A673 (cell line): Measurements from ENCODE around the gene HSDL1. TPM values are rescaled to one million over a fixed set of nuclear protein-coding genes. Genes with fewer than 3 reads are reported as not detected.

Experiments
- BruUV-seq: library from RNA; stranded (reverse); fragments of 400-500 nt; replicated peaks from 2 replicates; lab custom pipeline; 2021; lab: Mats Ljungman, UMichigan
- CTCF ChIA-PET: fragments of 300-600 bp; sonication (Branson Sonifier 250); formaldehyde crosslinking; loops from one replicate; lab custom pipeline; 2022; ENCODE audit warnings: antibody characterized with exemption; lab: Charles Lee
- POLR2A ChIA-PET: fragments of 300-600 bp; sonication (Branson Sonifier 250); formaldehyde crosslinking; loops from one replicate; lab custom pipeline; 2022; ENCODE audit warnings: antibody characterized with exemption; ENCODE audit not compliant: low non-redundant PET; lab: Charles Lee
- DNase-seq: peaks from one replicate; pipeline ENCODE4 v3.0.0-alpha.2; 2015; ENCODE audit warnings: low spot score
- H3K27ac ChIP-seq: fragments of 200-600 bp; sonication (generic); 2 replicates; pipeline ENCODE4 v1.5.1; 2016; ENCODE audit warnings: mixed run types, low read depth, mild to moderate bottlenecking, mixed read lengths, antibody characterized with exemption, low read length; ENCODE audit not compliant: poor library complexity, severe bottlenecking
- H3K27me3 ChIP-seq: fragments of 200-600 bp; sonication (generic); replicated peaks from 2 replicates; pipeline ENCODE4 v1.6.1; 2017; ENCODE audit warnings: mixed run types, low read depth, mild to moderate bottlenecking, mixed read lengths, antibody characterized with exemption, low read length; ENCODE audit not compliant: insufficient read depth, poor library complexity
- H3K36me3 ChIP-seq: fragments of 200-600 bp; sonication (generic); 2 replicates; pipeline ENCODE4 v1.6.1; 2016; ENCODE audit warnings: mixed run types, mild to moderate bottlenecking, mixed read lengths, antibody characterized with exemption, low read length; ENCODE audit not compliant: insufficient read depth, poor library complexity, severe bottlenecking
- H3K4me1 ChIP-seq: fragments of 200-600 bp; sonication (generic); 2 replicates; pipeline ENCODE4 v1.6.1; 2017; ENCODE audit warnings: mixed run types, mild to moderate bottlenecking, mixed read lengths, antibody characterized with exemption, low read length; ENCODE audit not compliant: insufficient read depth, poor library complexity, severe bottlenecking
- H3K4me3 ChIP-seq: fragments of 200-600 bp; sonication (generic); 2 replicates; pipeline ENCODE4 v1.5.1; 2016; ENCODE audit warnings: low read depth, mixed run types, mild to moderate bottlenecking, mixed read lengths, low read length; ENCODE audit not compliant: poor library complexity, severe bottlenecking
- H3K9me3 ChIP-seq: fragments of 200-600 bp; sonication (generic); 2 replicates; pipeline ENCODE4 v1.6.1; 2016; ENCODE audit warnings: mixed run types, low read depth, mild to moderate bottlenecking, mixed read lengths, antibody characterized with exemption, low read length; ENCODE audit not compliant: poor library complexity, severe bottlenecking
- EZH2 ChIP-seq: fragments of 200-600 bp; sonication (generic); IDR thresholded peaks from 2 replicates; pipeline ENCODE4 v1.6.1; 2017; ENCODE audit warnings: borderline replicate concordance, low read depth, mild to moderate bottlenecking, mixed read lengths, antibody characterized with exemption, low read length; ENCODE audit not compliant: poor library complexity, severe bottlenecking
- intact Hi-C: fragments of 100-400 bp; cut with micrococcal nuclease; formaldehyde crosslinking; loops from one replicate; pipeline ENCODE4 v1.10.0; 2022; ENCODE audit not compliant: unreplicated experiment
- total RNA-seq: library from RNA; stranded (reverse); gene quantifications from 2 replicates; pipeline ENCODE4 v1.2.3, GENCODE V29; 2021
- TF ChIP-seq, protein P1 (sequence below): fragments of 300-800, 200-600 bp; sonication (generic); conservative IDR thresholded peaks from 2 replicates; pipeline ENCODE4 v1.5.1; 2017; ENCODE audit warnings: low read depth, mild to moderate bottlenecking, antibody characterized with exemption, low read length, moderate library complexity, mixed read lengths

Gene HSDL1
- total RNA-seq, 1 experiment from 2014 or later: 45.6 TPM

DNA sequence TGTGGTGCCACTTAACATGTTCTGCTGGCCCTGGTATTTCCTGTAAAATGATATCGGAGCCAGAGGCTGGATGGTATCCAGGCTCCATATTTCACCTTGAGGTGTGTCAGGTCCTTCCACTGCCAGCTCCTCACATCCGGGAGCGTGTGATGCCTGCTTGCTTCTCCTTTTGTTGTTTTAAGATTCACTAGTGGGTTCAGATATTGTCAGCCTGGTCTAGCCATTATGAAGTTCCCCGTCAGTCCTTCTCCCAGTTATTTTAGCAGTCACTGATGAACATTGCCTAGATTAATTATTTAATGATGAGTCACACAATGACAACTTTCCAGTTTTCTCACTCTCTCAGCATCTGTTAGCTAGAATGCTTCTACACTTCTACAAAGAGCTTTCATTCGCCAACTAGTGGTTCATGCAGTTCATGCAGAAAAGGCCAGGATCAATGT lies 11.4 kb upstream of the HSDL1 start:
- H3K36me3 ChIP-seq: no peaks in the 10 kb centered on the region
- ChIA-PET POLR2A (interaction anchor here (0.6 kb wide), 1 partner anchor 8 kb away, joined by 4 read pairs; no protein-coding TSS in a partner anchor), CTCF (interaction anchor here (0.7 to 1.3 kb wide), 3 partner anchors 14 to 31 kb away, joined by 4 to 7 read pairs (median 5); partner anchors contain the start of gene TAF1C)
- DNase-seq: no peak
- no TSS peak for BruUV-seq
- no peak overlapping the region for H3K27ac ChIP-seq
- H3K4me1 ChIP-seq: no peaks in the 10 kb centered on the region
- H3K9me3 ChIP-seq: no peaks in the 10 kb centered on the region
- peaks cover 21% of the 10 kb centered on the region for H3K27me3 ChIP-seq
- TF ChIP-seq, protein P1, sequence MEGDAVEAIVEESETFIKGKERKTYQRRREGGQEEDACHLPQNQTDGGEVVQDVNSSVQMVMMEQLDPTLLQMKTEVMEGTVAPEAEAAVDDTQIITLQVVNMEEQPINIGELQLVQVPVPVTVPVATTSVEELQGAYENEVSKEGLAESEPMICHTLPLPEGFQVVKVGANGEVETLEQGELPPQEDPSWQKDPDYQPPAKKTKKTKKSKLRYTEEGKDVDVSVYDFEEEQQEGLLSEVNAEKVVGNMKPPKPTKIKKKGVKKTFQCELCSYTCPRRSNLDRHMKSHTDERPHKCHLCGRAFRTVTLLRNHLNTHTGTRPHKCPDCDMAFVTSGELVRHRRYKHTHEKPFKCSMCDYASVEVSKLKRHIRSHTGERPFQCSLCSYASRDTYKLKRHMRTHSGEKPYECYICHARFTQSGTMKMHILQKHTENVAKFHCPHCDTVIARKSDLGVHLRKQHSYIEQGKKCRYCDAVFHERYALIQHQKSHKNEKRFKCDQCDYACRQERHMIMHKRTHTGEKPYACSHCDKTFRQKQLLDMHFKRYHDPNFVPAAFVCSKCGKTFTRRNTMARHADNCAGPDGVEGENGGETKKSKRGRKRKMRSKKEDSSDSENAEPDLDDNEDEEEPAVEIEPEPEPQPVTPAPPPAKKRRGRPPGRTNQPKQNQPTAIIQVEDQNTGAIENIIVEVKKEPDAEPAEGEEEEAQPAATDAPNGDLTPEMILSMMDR: no peak
- TF ChIP-seq EZH2: no peak
- intact Hi-C loops: no loop called here
- H3K4me3 ChIP-seq: no peak overlapping the region

DNA sequence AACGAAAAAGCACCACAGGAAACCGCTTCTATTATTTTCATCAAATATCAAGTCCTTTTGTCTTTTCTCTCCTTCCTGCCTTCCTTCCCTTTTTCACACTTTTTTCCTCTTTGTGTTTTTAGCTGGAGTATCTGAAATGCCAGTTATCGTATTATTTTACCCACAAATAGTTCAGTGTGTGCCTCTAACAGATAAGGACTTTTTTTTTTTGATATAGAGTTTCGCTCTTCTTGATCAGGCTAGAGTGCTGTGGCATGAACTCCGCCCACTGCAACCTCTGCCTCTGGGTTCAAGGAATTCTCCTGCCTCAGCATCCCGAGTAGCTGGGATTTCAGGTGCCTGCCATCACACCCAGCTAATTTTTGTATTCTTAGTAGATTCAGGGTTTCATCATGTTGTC lies 10.8 kb upstream of the HSDL1 start:
- no peak overlapping the region for H3K4me3 ChIP-seq
- no peak for DNase-seq
- CTCF ChIA-PET: no interaction called here
- no peaks in the 10 kb centered on the region for H3K36me3 ChIP-seq
- TF ChIP-seq, protein P1: no peak
- TF ChIP-seq EZH2: no peak
- no peaks in the 10 kb centered on the region for H3K4me1 ChIP-seq
- no peak overlapping the region for H3K27ac ChIP-seq
- intact Hi-C loops: no loop called here
- BruUV-seq: no TSS peak
- POLR2A ChIA-PET: interaction anchor here (0.6 kb wide), 1 partner anchor 9 kb away, joined by 4 read pairs; no protein-coding TSS in a partner anchor
- H3K27me3 ChIP-seq: peaks cover 16% of the 10 kb centered on the region
- H3K9me3 ChIP-seq: no peaks in the 10 kb centered on the region

DNA sequence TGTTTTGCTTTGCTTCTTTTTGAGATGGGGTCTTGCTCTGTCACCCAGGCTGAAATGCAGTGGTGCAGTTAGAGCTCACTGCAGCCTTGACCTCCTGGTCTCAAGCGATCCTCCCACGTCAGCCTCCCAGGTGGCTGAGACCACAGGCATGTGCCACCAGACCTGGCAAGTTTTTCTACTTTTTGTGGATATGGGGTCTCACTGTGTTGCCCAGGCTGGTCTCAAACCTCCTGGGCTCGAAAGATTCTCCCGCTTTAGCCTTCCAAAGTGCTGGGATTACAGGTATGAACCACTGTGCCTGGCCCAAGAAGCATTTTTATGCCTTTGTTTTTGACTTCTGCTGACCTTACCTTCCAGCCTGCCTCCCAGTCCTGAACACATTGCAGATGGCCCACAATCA lies 10.2 kb upstream of the HSDL1 start:
- intact Hi-C loops: no loop called here
- ChIA-PET POLR2A (no interaction called here), CTCF (no interaction called here)
- H3K27ac ChIP-seq: no peak overlapping the region
- H3K9me3 ChIP-seq: no peaks in the 10 kb centered on the region
- DNase-seq: no peak
- BruUV-seq: no TSS peak
- peaks cover 13% of the 10 kb centered on the region for H3K27me3 ChIP-seq
- no peaks in the 10 kb centered on the region for H3K4me1 ChIP-seq
- H3K4me3 ChIP-seq: no peak overlapping the region
- TF ChIP-seq, protein P1: no peak
- TF ChIP-seq EZH2: no peak
- H3K36me3 ChIP-seq: no peaks in the 10 kb centered on the region
